MM.1S (cell line): ENCODE data around the gene DGAT2.

Source experiments
- DNase-seq: peaks from one replicate; pipeline ENCODE4 v3.0.0-alpha.2; 2015
- H2AFZ ChIP-seq: fragments of 300-600 bp; sonication (generic); 2 replicates; pipeline ENCODE4 v1.6.0; 2016; ENCODE audit warnings: antibody characterized with exemption, low read length
- H3F3A ChIP-seq: fragments of 300-600 bp; sonication (generic); 2 replicates; pipeline ENCODE4 v1.6.1; 2016; ENCODE audit warnings: mild to moderate bottlenecking, antibody characterized with exemption, low read length, moderate library complexity, mixed read lengths; ENCODE audit not compliant: insufficient read depth
- H3K27ac ChIP-seq: fragments of 300-600 bp; sonication (generic); 2 replicates; pipeline ENCODE4 v1.5.1; 2016; ENCODE audit warnings: mild to moderate bottlenecking, low read length
- H3K27me3 ChIP-seq: fragments of 300-600 bp; sonication (generic); replicated peaks from 2 replicates; pipeline ENCODE4 v1.6.0; 2016; ENCODE audit warnings: low read length; ENCODE audit not compliant: insufficient read depth
- H3K36me3 ChIP-seq: fragments of 300-600 bp; sonication (generic); replicated peaks from 2 replicates; pipeline ENCODE4 v1.6.1; 2016; ENCODE audit warnings: mild to moderate bottlenecking, low read length, mixed read lengths; ENCODE audit not compliant: insufficient read depth
- H3K4me1 ChIP-seq: fragments of 300-600 bp; sonication (generic); 2 replicates; pipeline ENCODE4 v1.6.1; 2016; ENCODE audit warnings: low read length, mixed read lengths
- H3K4me2 ChIP-seq: fragments of 300-600 bp; sonication (generic); 2 replicates; pipeline ENCODE4 v1.6.0; 2016; ENCODE audit warnings: low read depth, low read length
- H3K4me3 ChIP-seq: fragments of 300-600 bp; sonication (generic); 2 replicates; pipeline ENCODE4 v1.5.1; 2016; ENCODE audit warnings: low read length, mixed read lengths
- H3K79me2 ChIP-seq: fragments of 300-600 bp; sonication (generic); 2 replicates; pipeline ENCODE4 v1.6.1; 2016; ENCODE audit warnings: mixed run types, low read length, mixed read lengths
- H3K9ac ChIP-seq: fragments of 300-600 bp; sonication (generic); 2 replicates; pipeline ENCODE4 v1.6.1; 2016; ENCODE audit warnings: low read length, mixed read lengths
- H3K9me2 ChIP-seq: fragments of 300-600 bp; sonication (generic); replicated peaks from 2 replicates; pipeline ENCODE4 v1.6.1; 2016; ENCODE audit warnings: mild to moderate bottlenecking, low read length, mixed read lengths; ENCODE audit not compliant: insufficient read depth
- H3K9me3 ChIP-seq: fragments of 300-600 bp; sonication (generic); replicated peaks from 2 replicates; pipeline ENCODE4 v1.6.1; 2016; ENCODE audit warnings: mild to moderate bottlenecking, low read length, mixed read lengths; ENCODE audit not compliant: insufficient read depth
- H4K20me1 ChIP-seq: fragments of 300-600 bp; sonication (generic); 2 replicates; pipeline ENCODE4 v1.6.1; 2016; ENCODE audit warnings: mild to moderate bottlenecking, low read length, moderate library complexity, mixed read lengths; ENCODE audit not compliant: insufficient read depth
- CTCF ChIP-seq: fragments of 300-600 bp; sonication (generic); IDR thresholded peaks from 2 replicates; pipeline ENCODE4 v1.5.1; 2016; ENCODE audit warnings: antibody characterized with exemption, low read length, mixed read lengths
- EZH2 ChIP-seq: fragments of 300-600 bp; sonication (generic); optimal IDR thresholded peaks from 2 replicates; pipeline ENCODE3; 2017; ENCODE audit warnings: low read depth, mild to moderate bottlenecking, antibody characterized with exemption, low read length, mixed read lengths
- EZH2phosphoT487 ChIP-seq: fragments of 300-600 bp; sonication (generic); IDR thresholded peaks from 2 replicates; pipeline ENCODE4 v1.6.1; 2018; ENCODE audit warnings: antibody characterized with exemption, low read length

DGAT2 gene

GRCh38 chr11:75728992-75729391 is 39.6 kb upstream of the DGAT2 start:
- Histone ChIP-seq H3K36me3 (no peaks in the 10 kb centered on the region), H3F3A (no peaks in the 10 kb centered on the region)
- TF ChIP-seq EZH2 (no peak), CTCF (no peak), EZH2phosphoT487 (no peak)

GRCh38 chr11:75731095-75731494 is 37.5 kb upstream of the DGAT2 start:
- no peak for DNase-seq
- no peak overlapping the region for H2AFZ ChIP-seq
- H3K9me3 ChIP-seq = no peaks in the 10 kb centered on the region
- H3K36me3 ChIP-seq = no peaks in the 10 kb centered on the region
- no peak overlapping the region for H3K4me2 ChIP-seq
- TF ChIP-seq CTCF (no peak), EZH2 (no peak), EZH2phosphoT487 (no peak)
- no peaks in the 10 kb centered on the region for H3F3A ChIP-seq
- H3K9ac ChIP-seq = no peak overlapping the region
- H4K20me1 ChIP-seq = no peaks in the 10 kb centered on the region
- no peaks in the 10 kb centered on the region for H3K27me3 ChIP-seq
- no peaks in the 10 kb centered on the region for H3K9me2 ChIP-seq
- H3K79me2 ChIP-seq = no peaks in the 10 kb centered on the region
- no peak overlapping the region for H3K4me3 ChIP-seq
- H3K4me1 ChIP-seq = peaks cover 11% of the 10 kb centered on the region
- no peak overlapping the region for H3K27ac ChIP-seq

More at GRCh38 chr11:75728992-75729391, 39.6 kb upstream of the DGAT2 start:
- Histone ChIP-seq H3K79me2 (no peaks in the 10 kb centered on the region), H3K27me3 (no peaks in the 10 kb centered on the region), H2AFZ (no peak overlapping the region), H3K27ac (no peak overlapping the region), H3K4me2 (no peak overlapping the region), H3K9ac (no peak overlapping the region), H3K4me1 (no peaks in the 10 kb centered on the region), H3K9me2 (no peaks in the 10 kb centered on the region), H3K4me3 (no peak overlapping the region), H4K20me1 (no peaks in the 10 kb centered on the region), H3K9me3 (no peaks in the 10 kb centered on the region)
- no peak for DNase-seq

- Histone ChIP-seq H3K9ac (no peak overlapping the region), H3K27ac (no peak overlapping the region), H3K27me3 (no peaks in the 10 kb centered on the region), H2AFZ (no peak overlapping the region), H3K9me2 (no peaks in the 10 kb centered on the region), H3K9me3 (no peaks in the 10 kb centered on the region), H3K4me3 (no peak overlapping the region), H3K79me2 (no peaks in the 10 kb centered on the region), H3K4me1 (peaks cover 11% of the 10 kb centered on the region), H3K4me2 (no peak overlapping the region), H3F3A (no peaks in the 10 kb centered on the region), H3K36me3 (no peaks in the 10 kb centered on the region), H4K20me1 (no peaks in the 10 kb centered on the region)
- no peak for DNase-seq
- TF ChIP-seq CTCF (no peak), EZH2 (no peak), EZH2phosphoT487 (no peak)
Measured at GRCh38 chr11:75733071-75733430, 35.5 kb upstream of the DGAT2 start.
